Panc1 (cell line): Measurements from ENCODE around the gene KCNAB1.

ENCODE experiments used
- CTCF ChIP-seq: fragments of 450-650 bp; IDR thresholded peaks from 2 replicates; pipeline ENCODE4 v1.5.1; 2017; ENCODE audit warnings: mild to moderate bottlenecking
- POLR2AphosphoS5 ChIP-seq: IDR thresholded peaks from 2 replicates; pipeline ENCODE4 v1.6.1; 2012; ENCODE audit warnings: mild to moderate bottlenecking, low read depth, low read length, moderate library complexity
- REST ChIP-seq, 2 experiments: IDR thresholded peaks; 2 replicates each; pipeline ENCODE4 v1.6.1; 2011 to 2012; ENCODE audit warnings: low read depth in 2 of 2, control low read depth in 1 of 2, low read length in 1 of 2, mild to moderate bottlenecking in 1 of 2, moderate library complexity in 1 of 2; ENCODE audit not compliant: insufficient read depth in 1 of 2
- SIN3A ChIP-seq: IDR thresholded peaks from 2 replicates; pipeline ENCODE4 v1.6.1; 2012; ENCODE audit warnings: low read depth, mild to moderate bottlenecking, low read length, moderate library complexity, borderline replicate concordance; ENCODE audit not compliant: insufficient read depth
- TCF7L2 ChIP-seq: IDR thresholded peaks from 2 replicates; pipeline ENCODE4 v1.6.1; 2011; ENCODE audit warnings: mild to moderate bottlenecking, low read depth, low read length, inconsistent platforms

- TF ChIP-seq CTCF: no peak
- no peak for TF ChIP-seq TCF7L2
- TF ChIP-seq SIN3A: no peak
- TF ChIP-seq REST (IDR thresholded peaks at IDR 0.05; ENCODE audit: insufficient read depth in 1 of 2, low read depth in 2 of 2, low read length in 1 of 2): no peak
- TF ChIP-seq POLR2AphosphoS5: no peak
These were observed 391.8 kb downstream of the KCNAB1 start for GRCh38 chr3:156511987-156512677.
